HG02943 (cell line): Measurements from ENCODE around the gene RPRD1A.
"Not testable (repeated sequence)": the region's sequence is repeated elsewhere in the genome, so short reads cannot be mapped to it uniquely, and the experiment has no call there.

Experiments
- ATAC-seq: cut with Tn5 transposase; IDR thresholded peaks from one replicate; pipeline ENCODE4 v1.9.1; 2021; ENCODE audit warnings: mild to moderate bottlenecking, low read depth, moderate library complexity; ENCODE audit not compliant: unreplicated experiment

RPRD1A gene

GRCh38 chr18:36078751-36079529, 11.6 kb upstream of the RPRD1A start:
- no peak for ATAC-seq

- ATAC-seq, result not testable (repeated sequence)
Observed at GRCh38 chr18:36077764-36078163, 10.4 kb upstream of the RPRD1A start.

DNA sequence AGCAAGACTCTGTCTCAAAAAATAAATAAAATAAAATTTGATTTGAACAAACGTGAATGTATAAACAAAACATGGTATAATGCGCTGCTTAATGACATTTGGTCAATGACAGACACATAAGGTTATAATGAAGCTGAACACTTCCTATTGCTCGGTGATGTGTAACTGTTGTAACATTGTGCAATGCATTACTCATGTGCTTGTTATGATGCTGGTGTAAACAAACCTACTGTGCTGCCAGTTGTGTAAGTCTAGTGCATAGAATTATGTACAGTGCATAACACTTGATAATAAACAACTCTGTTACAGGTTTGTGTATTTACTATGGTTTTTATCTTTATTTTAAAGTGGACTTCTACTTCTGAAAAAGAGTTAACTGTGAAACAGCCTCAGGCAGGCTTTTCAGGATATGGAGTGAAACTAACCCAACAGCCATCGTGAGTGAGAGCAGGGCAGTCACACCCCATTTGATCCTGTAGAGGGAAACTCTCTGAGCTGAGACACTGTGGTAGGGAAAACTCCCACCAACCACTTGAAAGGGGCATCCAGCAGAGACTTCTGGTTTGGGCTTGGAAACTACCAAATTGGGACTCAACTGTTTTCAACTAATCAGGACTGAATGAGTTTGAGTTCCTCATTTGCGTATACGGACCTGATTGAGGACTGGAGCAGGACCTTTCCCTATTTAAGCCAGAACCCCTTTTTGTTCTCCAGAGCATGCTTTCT, 8.7 kb upstream of the RPRD1A start:
- ATAC-seq, result no peak

GRCh38 chr18:36074435-36074834, 7.1 kb upstream of the RPRD1A start:
- no peak for ATAC-seq

GRCh38 chr18:36073676-36074075, 6.3 kb upstream of the RPRD1A start:
- no peak for ATAC-seq

DNA sequence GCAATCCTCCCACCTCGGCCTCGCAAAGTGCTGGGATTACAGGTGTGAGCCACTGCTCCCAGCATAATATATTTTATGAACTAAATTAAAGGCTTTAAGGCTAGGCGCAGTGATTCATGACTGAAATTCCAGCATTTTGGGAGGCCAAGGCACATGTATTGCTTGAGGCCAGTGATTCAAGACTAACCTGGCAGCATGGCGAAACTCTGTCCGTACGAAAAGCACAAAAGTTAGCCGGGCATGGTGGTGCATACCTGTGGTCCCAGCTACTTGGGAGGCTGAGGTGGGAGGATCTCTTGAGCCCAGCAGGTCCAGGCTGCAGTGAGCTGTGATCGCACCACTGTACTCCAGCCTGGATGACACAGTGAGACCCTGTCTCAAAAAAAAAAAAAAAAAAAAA, 5.0 kb upstream of the RPRD1A start:
- not testable (repeated sequence) for ATAC-seq

- peak; percentile 1 for ATAC-seq
Observed at GRCh38 chr18:36066686-36067054, 689 bp downstream of the RPRD1A start.

- no peak for ATAC-seq
Observed at GRCh38 chr18:36066001-36066400, 1.4 kb downstream of the RPRD1A start.

DNA sequence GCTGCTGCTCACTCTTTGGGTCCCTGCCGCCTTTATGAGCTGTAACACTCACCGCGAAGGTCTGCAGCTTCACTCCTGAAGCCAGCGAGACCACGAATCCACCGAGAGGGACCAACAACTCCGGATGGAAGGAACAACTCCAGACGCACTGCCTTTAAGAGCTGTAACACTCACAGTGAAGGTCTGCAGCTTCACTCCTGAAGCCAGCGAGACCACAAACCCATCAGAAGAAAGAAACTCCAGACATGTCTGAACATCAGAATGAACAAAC, 2.6 kb downstream of the RPRD1A start:
- ATAC-seq, result not testable (repeated sequence)

DNA sequence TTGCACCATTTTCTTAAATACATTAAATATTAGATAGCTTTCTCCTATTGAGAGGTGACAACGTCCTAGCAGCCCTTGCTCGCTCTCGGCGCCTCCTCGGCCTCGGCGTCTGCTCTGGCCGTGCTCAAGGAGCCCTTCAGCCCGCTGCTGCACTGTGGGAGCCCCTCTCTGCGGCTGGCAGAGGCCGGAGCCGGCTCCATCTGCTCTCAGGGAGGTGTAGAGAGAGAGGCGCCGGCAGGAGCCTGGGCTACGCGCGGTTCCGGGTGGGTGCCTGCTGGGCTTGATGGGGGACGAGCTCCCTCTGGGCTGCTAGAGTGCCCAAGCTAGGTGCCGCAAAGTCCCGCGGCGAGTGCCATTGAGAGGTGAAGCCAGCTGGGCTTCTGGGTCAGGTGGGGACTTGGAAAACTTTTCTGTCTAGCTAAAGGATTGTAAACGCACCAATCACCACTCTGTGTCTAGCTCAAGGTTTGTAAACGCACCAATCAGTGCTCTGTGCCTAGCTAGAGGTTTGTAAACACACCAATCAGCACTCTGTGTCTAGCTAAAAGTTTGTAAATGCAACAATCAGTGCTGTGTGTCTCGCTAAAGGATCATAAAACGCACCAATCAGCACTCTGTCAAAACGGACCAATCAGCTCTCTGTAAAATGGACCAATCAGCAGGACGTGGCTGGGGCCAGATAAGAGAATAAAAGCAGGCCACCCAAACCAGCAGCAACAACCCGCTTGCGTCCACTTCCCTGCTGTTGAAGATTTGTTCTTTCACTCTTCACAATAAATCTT, 3.1 kb downstream of the RPRD1A start:
- ATAC-seq, result no peak

GRCh38 chr18:36058674-36059073, 8.7 kb downstream of the RPRD1A start:
- no peak for ATAC-seq

DNA sequence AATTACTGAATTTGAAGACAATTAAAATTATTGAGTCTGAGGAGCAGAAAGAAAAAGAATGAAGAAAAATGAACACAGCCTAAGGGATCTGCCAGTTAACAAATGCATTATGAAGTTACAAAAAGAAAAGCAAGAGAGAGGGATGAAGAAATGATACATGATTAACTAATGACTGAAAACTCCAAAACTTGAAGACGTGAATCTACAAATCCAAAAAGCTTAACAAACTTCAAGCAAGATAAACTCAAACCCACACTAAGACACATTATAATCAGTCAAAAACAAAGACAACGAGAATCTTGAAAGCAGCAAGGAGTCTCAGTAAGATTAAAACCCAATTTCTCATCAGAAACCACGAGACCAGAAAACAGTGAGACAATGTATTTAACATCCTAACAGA, 15.6 kb downstream of the RPRD1A start:
- ATAC-seq, result no peak

DNA sequence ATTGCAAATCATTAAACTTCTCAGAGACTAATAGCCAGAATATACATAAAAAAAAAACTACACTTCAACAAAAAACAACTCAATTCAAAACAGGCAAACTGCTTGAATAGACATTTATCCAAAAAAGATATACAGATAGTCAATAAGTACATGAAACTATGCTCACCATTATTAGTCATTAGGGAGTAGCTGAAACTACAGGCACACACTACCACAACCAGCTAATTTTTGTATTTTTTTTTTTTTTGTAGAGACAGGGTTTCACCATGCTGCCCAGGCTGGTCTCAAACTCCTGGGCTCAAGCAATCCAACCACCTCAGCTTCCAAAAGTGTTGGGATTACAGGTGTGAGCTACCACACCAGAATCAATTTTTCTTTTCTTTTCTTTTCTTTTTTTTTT, 16.9 kb downstream of the RPRD1A start:
- ATAC-seq, result no peak

DNA sequence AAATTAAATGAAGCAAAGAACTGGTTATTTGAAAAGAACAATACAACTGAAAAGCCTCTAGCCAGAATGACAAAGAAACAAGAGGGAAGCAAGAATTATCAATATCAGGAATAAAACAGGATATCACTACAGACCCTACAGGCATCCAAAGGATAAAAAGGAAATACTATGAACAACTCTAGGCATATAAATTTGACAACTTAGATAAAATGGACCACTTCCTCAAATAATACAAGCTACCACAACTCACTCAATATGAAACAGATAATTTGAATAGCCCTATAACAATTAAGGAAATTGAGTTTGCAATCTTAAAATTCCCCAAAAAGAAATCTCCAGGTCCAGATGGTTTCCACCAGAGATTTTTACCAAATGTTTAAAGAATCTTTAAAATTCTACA, 19.8 kb downstream of the RPRD1A start:
- no peak for ATAC-seq

GRCh38 chr18:36046898-36047297, 20.5 kb downstream of the RPRD1A start:
- no peak for ATAC-seq

- no peak for ATAC-seq
Observed at GRCh38 chr18:36045241-36045991, 21.9 kb downstream of the RPRD1A start.

- no peak for ATAC-seq
Observed at GRCh38 chr18:36043153-36043552, 24.2 kb downstream of the RPRD1A start.

- ATAC-seq, result no peak
Observed at GRCh38 chr18:36041146-36041545, 26.2 kb downstream of the RPRD1A start.

DNA sequence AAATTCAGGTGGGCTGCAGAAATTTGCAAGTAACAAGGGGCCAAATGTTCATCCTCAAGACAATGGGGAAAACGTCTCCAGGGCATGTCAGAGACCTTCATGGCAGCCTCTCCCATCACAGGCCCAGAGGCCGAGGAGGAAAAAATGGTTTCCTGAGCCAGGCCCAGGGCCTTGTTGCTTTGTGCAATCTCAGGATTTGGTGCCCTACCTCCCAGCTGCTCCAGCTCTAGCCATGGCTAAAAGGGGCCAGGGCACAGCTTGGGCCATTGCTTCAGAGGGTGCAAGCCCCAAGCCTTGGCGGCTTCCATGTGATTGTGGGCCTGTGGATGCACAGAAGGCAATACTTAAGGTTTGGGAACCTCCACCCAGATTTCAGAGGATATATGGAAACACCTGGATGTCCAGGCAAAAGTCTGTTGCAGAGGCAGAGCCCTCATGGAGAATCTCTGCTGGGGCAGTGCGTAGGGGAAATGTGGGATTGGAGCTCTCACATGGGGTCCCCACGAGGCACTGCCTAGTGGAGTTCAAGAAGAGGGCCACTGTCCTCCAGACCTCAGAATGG, 29.2 kb downstream of the RPRD1A start:
- no peak for ATAC-seq

DNA sequence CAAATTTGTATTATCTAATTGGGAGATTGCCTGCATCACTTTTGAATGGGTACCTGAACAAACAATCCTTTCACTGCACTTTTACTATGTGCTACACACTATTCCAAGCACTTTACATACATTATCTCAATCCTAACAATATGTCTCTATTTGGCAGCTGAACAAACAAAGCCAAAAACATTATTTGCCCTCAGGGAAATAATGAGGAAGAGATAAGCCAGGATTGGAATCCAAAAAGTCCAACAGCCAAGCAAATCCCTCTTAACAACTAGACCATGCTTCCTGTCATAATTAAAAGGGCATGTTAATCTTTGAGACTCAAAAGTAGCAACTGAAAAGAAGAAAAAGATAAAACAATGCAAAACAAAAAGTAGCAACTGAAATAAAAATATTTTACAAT, 32.1 kb downstream of the RPRD1A start:
- no peak for ATAC-seq
